Erythroblast (primary cell): Measurements from ENCODE around the gene SBNO2.

Experiments used
- DNase-seq, 2 experiments: peaks; one replicate each; lab custom pipeline; 2025; lab: John Stamatoyannopoulos, UW
- GATA1 ChIP-seq: IDR thresholded peaks from 2 replicates; pipeline ENCODE4 v1.6.1; 2011; ENCODE audit warnings: low read depth, mild to moderate bottlenecking, control low read depth, low read length, moderate library complexity
- POLR2A ChIP-seq: IDR thresholded peaks from 2 replicates; pipeline ENCODE4 v1.6.1; 2011; ENCODE audit warnings: mild to moderate bottlenecking, low read length

The SBNO2 gene

GRCh38 chr19:1105873-1106840, 67.9 kb downstream of the SBNO2 start:
- no peak for DNase-seq
- TF ChIP-seq POLR2A (no peak), GATA1 (no peak)

GRCh38 chr19:1105008-1105872, 68.8 kb downstream of the SBNO2 start:
- DNase-seq, result peak in 1 of 2 experiments; percentile 66
- TF ChIP-seq POLR2A (no peak), GATA1 (no peak)

GRCh38 chr19:1104311-1105007, 69.6 kb downstream of the SBNO2 start:
- TF ChIP-seq GATA1, result no peak
- no peak for TF ChIP-seq POLR2A
- peak; percentile 86 for DNase-seq

- DNase-seq, result peak; percentile 100
- TF ChIP-seq GATA1 (no peak), POLR2A (peak; percentile 87)
Observed at GRCh38 chr19:1103708-1104310, 70.3 kb downstream of the SBNO2 start, which contains the start of gene GPX4. Gene GPX4 (plus strand): TSS chr19:1103994. CDS start chr19:1104044, 50 bp downstream.

- TF ChIP-seq GATA1 (no peak), POLR2A (no peak)
Observed at GRCh38 chr19:1103132-1103707, 70.8 kb downstream of the SBNO2 start.

GRCh38 chr19:1102407-1103131, 71.5 kb downstream of the SBNO2 start:
- TF ChIP-seq POLR2A (no peak), GATA1 (no peak)
- DNase-seq, result peak; percentile 56 to 76

More at GRCh38 chr19:1103132-1103707, 70.8 kb downstream of the SBNO2 start:
- peak; percentile 35 to 60 for DNase-seq

- no peak for DNase-seq
- TF ChIP-seq GATA1 (no peak), POLR2A (no peak)
Observed at GRCh38 chr19:1101337-1101698, 72.8 kb downstream of the SBNO2 start.

GRCh38 chr19:1098177-1099051, 75.7 kb downstream of the SBNO2 start:
- DNase-seq, result no peak
- TF ChIP-seq GATA1 (no peak), POLR2A (no peak)

- DNase-seq, result no peak
- TF ChIP-seq POLR2A (no peak), GATA1 (no peak)
Observed at GRCh38 chr19:1097810-1098176, 76.3 kb downstream of the SBNO2 start.

- TF ChIP-seq POLR2A (peak; percentile 78), GATA1 (no peak)
- peak; percentile 99 for DNase-seq
Observed at GRCh38 chr19:1094978-1095701, 78.9 kb downstream of the SBNO2 start, which contains the start of gene POLR2E. Gene POLR2E (minus strand): TSS chr19:1095375. CDS start chr19:1095315, 60 bp downstream.

GRCh38 chr19:1094655-1094977, 79.5 kb downstream of the SBNO2 start:
- no peak for TF ChIP-seq GATA1
- no peak for TF ChIP-seq POLR2A
- no peak for DNase-seq
